C4-2B (cell line): ENCODE results near the gene SRRM4.

Experiments
- CTCF ChIP-seq: fragments of 450-650 bp; conservative IDR thresholded peaks from 2 replicates; pipeline ENCODE4 v1.5.1; 2017; ENCODE audit warnings: mild to moderate bottlenecking
- ZFX ChIP-seq: fragments of 450-650 bp; IDR thresholded peaks from 2 replicates; pipeline ENCODE4 v1.6.1; 2017

DNA sequence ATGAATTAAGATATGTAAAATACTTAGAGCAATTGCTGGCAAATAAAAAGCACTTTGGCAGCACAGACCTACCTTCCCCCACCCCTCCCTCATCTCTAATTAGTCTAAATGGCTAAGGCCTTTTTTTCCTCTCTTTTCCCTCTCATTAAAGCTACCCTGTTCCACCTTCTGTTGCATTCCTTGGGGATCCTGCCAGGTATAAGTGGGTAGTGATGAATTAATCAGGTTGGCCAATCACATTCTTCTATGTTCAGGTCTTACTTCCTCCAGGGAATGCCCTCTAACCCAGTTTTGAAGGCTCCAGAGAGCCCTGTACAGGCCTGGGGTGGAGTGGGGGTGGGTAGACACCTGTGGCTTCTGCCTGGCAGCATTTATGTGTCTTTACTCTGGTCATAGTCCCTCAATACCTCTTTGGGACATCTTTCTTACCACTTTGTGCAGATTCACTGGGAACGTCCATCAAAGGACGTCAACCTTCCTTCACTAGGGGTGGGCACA is 225.8 kb downstream of the SRRM4 start:
- TF ChIP-seq CTCF (no peak), ZFX (no peak)
